Activated CD4-positive, CD25-positive, alpha-beta regulatory T cell treated with anti-CD3 and anti-CD28 coated beads, Interleukin-2, amount 50 U/mL, for 16 hours (primary cell): ENCODE measurements around the gene FBXO9.
"Not testable (repeated sequence)": the region's sequence is repeated elsewhere in the genome, so short reads cannot be mapped to it uniquely, and the experiment has no call there.

ENCODE experiments used
- DNase-seq: peaks from one replicate; pipeline ENCODE4 v3.0.0-alpha.2; 2020; ENCODE audit warnings: low read depth, low spot score

The FBXO9 gene

GRCh38 chr6:53048431-53049195, 16.6 kb upstream of the FBXO9 start:
- no peak for DNase-seq

GRCh38 chr6:53049415-53049814, 15.8 kb upstream of the FBXO9 start:
- DNase-seq, result no peak

- not testable (repeated sequence) for DNase-seq
These were observed 13.1 kb upstream of the FBXO9 start for GRCh38 chr6:53052152-53052551.

- no peak for DNase-seq
These were observed 10.7 kb upstream of the FBXO9 start for GRCh38 chr6:53054532-53054931.

- DNase-seq, result no peak
These were observed 9.3 kb upstream of the FBXO9 start for GRCh38 chr6:53055873-53056272.

- no peak for DNase-seq
These were observed 8.9 kb upstream of the FBXO9 start for GRCh38 chr6:53056273-53056672.

- no peak for DNase-seq
These were observed 6.6 kb upstream of the FBXO9 start for GRCh38 chr6:53058388-53059195.

- DNase-seq, result no peak
These were observed 5.3 kb upstream of the FBXO9 start for GRCh38 chr6:53059648-53060589.

GRCh38 chr6:53062169-53062539, 3.0 kb upstream of the FBXO9 start:
- DNase-seq, result no peak

- not testable (repeated sequence) for DNase-seq
These were observed 949 bp upstream of the FBXO9 start for GRCh38 chr6:53064255-53064654.

- peak; percentile 94 for DNase-seq
These were observed 408 bp upstream of the FBXO9 start for GRCh38 chr6:53064726-53065265.

GRCh38 chr6:53066077-53066417, 843 bp downstream of the FBXO9 start:
- no peak for DNase-seq

- DNase-seq, result no peak
These were observed 1.9 kb downstream of the FBXO9 start for GRCh38 chr6:53066874-53067706.

- no peak for DNase-seq
These were observed 2.7 kb downstream of the FBXO9 start for GRCh38 chr6:53067849-53068361.

- no peak for DNase-seq
These were observed 4.2 kb downstream of the FBXO9 start for GRCh38 chr6:53069427-53069826.

GRCh38 chr6:53070806-53071205, 5.6 kb downstream of the FBXO9 start:
- DNase-seq, result no peak

GRCh38 chr6:53074347-53074746, 9.1 kb downstream of the FBXO9 start:
- DNase-seq, result no peak

- DNase-seq, result no peak
These were observed 15.6 kb downstream of the FBXO9 start for GRCh38 chr6:53080813-53081212.

- no peak for DNase-seq
These were observed 21.1 kb downstream of the FBXO9 start for GRCh38 chr6:53086302-53086701.

GRCh38 chr6:53089948-53090347, 24.7 kb downstream of the FBXO9 start:
- DNase-seq, result no peak

GRCh38 chr6:53090576-53090975, 25.4 kb downstream of the FBXO9 start:
- no peak for DNase-seq
